WERI-Rb-1 (cell line): ENCODE measurements around the gene PCGF3.

Experiments
- DNase-seq: peaks from one replicate; pipeline ENCODE4 v3.0.0-alpha.2; 2020
- H3K27ac ChIP-seq: fragments of 250-450 bp; sonication (Bioruptor Pico); 2 replicates; pipeline ENCODE4 v1.5.1; 2020; ENCODE audit warnings: mild to moderate bottlenecking, moderate library complexity
- H3K27me3 ChIP-seq: fragments of 250-450 bp; sonication (Bioruptor Pico); 2 replicates; pipeline ENCODE4 v1.5.1; 2021; ENCODE audit warnings: mild to moderate bottlenecking, low read depth, moderate library complexity; ENCODE audit not compliant: insufficient read depth, severe bottlenecking
- H3K36me3 ChIP-seq: fragments of 250-450 bp; sonication (Bioruptor Pico); 2 replicates; pipeline ENCODE4 v1.5.1; 2020; ENCODE audit warnings: mild to moderate bottlenecking, moderate library complexity
- H3K4me3 ChIP-seq: 2 replicates; pipeline ENCODE4 v1.5.1; 2011; ENCODE audit warnings: low read depth, mild to moderate bottlenecking, control low read depth, low read length
- H3K9me3 ChIP-seq: fragments of 250-450 bp; sonication (Bioruptor Pico); 2 replicates; pipeline ENCODE4 v1.5.1; 2021; ENCODE audit warnings: mild to moderate bottlenecking, moderate library complexity; ENCODE audit not compliant: severe bottlenecking
- CTCF ChIP-seq: IDR thresholded peaks from 2 replicates; pipeline ENCODE4 v1.5.1; 2011; ENCODE audit warnings: low read depth, mild to moderate bottlenecking, control low read depth, inconsistent platforms, low read length

The PCGF3 gene

GRCh38 chr4:742742-743311, 37.2 kb downstream of the PCGF3 start:
- TF ChIP-seq CTCF, result peak; percentile 97
- DNase-seq, result peak; percentile 85
- Histone ChIP-seq H3K4me3 (no peak overlapping the region), H3K36me3 (peaks cover 34% of the 10 kb centered on the region), H3K27me3 (no peaks in the 10 kb centered on the region), H3K9me3 (no peaks in the 10 kb centered on the region), H3K27ac (no peak overlapping the region)

- H3K4me3 ChIP-seq, result no peak overlapping the region
- no peak for DNase-seq
- H3K36me3 ChIP-seq, result peaks cover 34% of the 10 kb centered on the region
- no peak overlapping the region for H3K27ac ChIP-seq
- no peaks in the 10 kb centered on the region for H3K9me3 ChIP-seq
- no peaks in the 10 kb centered on the region for H3K27me3 ChIP-seq
- no peak for TF ChIP-seq CTCF
Measured at GRCh38 chr4:743463-744211, 38.0 kb downstream of the PCGF3 start.

- no peaks in the 10 kb centered on the region for H3K9me3 ChIP-seq
- peaks cover 33% of the 10 kb centered on the region for H3K36me3 ChIP-seq
- no peak for DNase-seq
- H3K4me3 ChIP-seq, result no peak overlapping the region
- H3K27me3 ChIP-seq, result no peaks in the 10 kb centered on the region
- TF ChIP-seq CTCF, result no peak
- H3K27ac ChIP-seq, result no peak overlapping the region
Measured at GRCh38 chr4:744212-744841, 38.7 kb downstream of the PCGF3 start.

GRCh38 chr4:747546-748170, 42.0 kb downstream of the PCGF3 start:
- Histone ChIP-seq H3K9me3 (no peaks in the 10 kb centered on the region), H3K36me3 (peaks cover 49% of the 10 kb centered on the region), H3K27me3 (no peaks in the 10 kb centered on the region), H3K27ac (no peak overlapping the region), H3K4me3 (no peak overlapping the region)
- DNase-seq, result no peak
- no peak for TF ChIP-seq CTCF

GRCh38 chr4:748461-748860, 42.8 kb downstream of the PCGF3 start:
- Histone ChIP-seq H3K27ac (no peak overlapping the region), H3K36me3 (peaks cover 56% of the 10 kb centered on the region), H3K4me3 (no peak overlapping the region), H3K27me3 (no peaks in the 10 kb centered on the region), H3K9me3 (no peaks in the 10 kb centered on the region)
- no peak for TF ChIP-seq CTCF
- no peak for DNase-seq
